Mucosa of stomach (tissue), 1 donor: Measurements from ENCODE around the gene EXD3.
"Not testable (repeated sequence)": the region's sequence is repeated elsewhere in the genome, so short reads cannot be mapped to it uniquely, and the experiment has no call there.

Source experiments
- H3K27me3 ChIP-seq: one replicate; pipeline ENCODE4 v1.7.0; 2013; ENCODE audit warnings: mild to moderate bottlenecking, low read length; ENCODE audit not compliant: control insufficient read depth, insufficient read depth
- H3K36me3 ChIP-seq: one replicate; pipeline ENCODE4 v1.7.0; 2013; ENCODE audit warnings: low read length; ENCODE audit not compliant: control insufficient read depth, insufficient read depth
- H3K4me1 ChIP-seq: one replicate; pipeline ENCODE4 v1.7.0; 2013; ENCODE audit warnings: mild to moderate bottlenecking, low read length; ENCODE audit not compliant: control insufficient read depth, insufficient read depth
- H3K4me3 ChIP-seq: one replicate; pipeline ENCODE4 v1.7.0; 2013; ENCODE audit warnings: low read length
- H3K9ac ChIP-seq: one replicate; pipeline ENCODE4 v1.7.0; 2013; ENCODE audit warnings: mild to moderate bottlenecking, low read length, moderate library complexity
- H3K9me3 ChIP-seq: one replicate; pipeline ENCODE4 v1.7.0; 2013; ENCODE audit warnings: mild to moderate bottlenecking, low read length, moderate library complexity; ENCODE audit not compliant: control insufficient read depth
- donor health status: Pancreatic carcinoma.

Gene EXD3

GRCh38 chr9:137268538-137269201 is 154.3 kb downstream of the EXD3 start:
- H3K9me3 ChIP-seq, result no peaks in the 10 kb centered on the region
- H3K4me3 ChIP-seq, result no peak overlapping the region
- H3K9ac ChIP-seq, result peak overlapping the region; percentile 7
- peaks cover 23% of the 10 kb centered on the region for H3K4me1 ChIP-seq
- no peaks in the 10 kb centered on the region for H3K27me3 ChIP-seq
- peaks cover 7% of the 10 kb centered on the region for H3K36me3 ChIP-seq

GRCh38 chr9:137267933-137268355 is 155.0 kb downstream of the EXD3 start:
- H3K4me1 ChIP-seq, result peaks cover 22% of the 10 kb centered on the region
- H3K9ac ChIP-seq, result no peak overlapping the region
- H3K27me3 ChIP-seq, result no peaks in the 10 kb centered on the region
- no peaks in the 10 kb centered on the region for H3K9me3 ChIP-seq
- peaks cover 10% of the 10 kb centered on the region for H3K36me3 ChIP-seq
- no peak overlapping the region for H3K4me3 ChIP-seq

- Histone ChIP-seq H3K4me3 (no peak overlapping the region), H3K4me1 (peaks cover 22% of the 10 kb centered on the region), H3K36me3 (peaks cover 5% of the 10 kb centered on the region), H3K9ac (no peak overlapping the region), H3K9me3 (no peaks in the 10 kb centered on the region), H3K27me3 (no peaks in the 10 kb centered on the region)
Measured at GRCh38 chr9:137266585-137267453, 156.1 kb downstream of the EXD3 start.

GRCh38 chr9:137266162-137266527 is 156.8 kb downstream of the EXD3 start:
- Histone ChIP-seq H3K9me3 (no peaks in the 10 kb centered on the region), H3K9ac (no peak overlapping the region), H3K4me3 (no peak overlapping the region), H3K4me1 (peaks cover 22% of the 10 kb centered on the region), H3K27me3 (no peaks in the 10 kb centered on the region), H3K36me3 (peaks cover 4% of the 10 kb centered on the region)

- no peak overlapping the region for H3K9ac ChIP-seq
Measured at GRCh38 chr9:137265496-137266161, 157.3 kb downstream of the EXD3 start.

GRCh38 chr9:137264067-137264466 is 158.9 kb downstream of the EXD3 start:
- peaks cover 13% of the 10 kb centered on the region for H3K4me1 ChIP-seq
- peaks cover 4% of the 10 kb centered on the region for H3K36me3 ChIP-seq
- H3K27me3 ChIP-seq, result no peaks in the 10 kb centered on the region
- H3K9ac ChIP-seq, result no peak overlapping the region
- H3K4me3 ChIP-seq, result no peak overlapping the region
- H3K9me3 ChIP-seq, result no peaks in the 10 kb centered on the region

More at GRCh38 chr9:137265496-137266161, 157.3 kb downstream of the EXD3 start:
- Histone ChIP-seq H3K27me3 (no peaks in the 10 kb centered on the region), H3K36me3 (peaks cover 4% of the 10 kb centered on the region), H3K4me1 (peaks cover 22% of the 10 kb centered on the region), H3K4me3 (no peak overlapping the region), H3K9me3 (no peaks in the 10 kb centered on the region)

- H3K4me1 ChIP-seq, result peaks cover 8% of the 10 kb centered on the region
- H3K9ac ChIP-seq, result no peak overlapping the region
- H3K36me3 ChIP-seq, result peaks cover 4% of the 10 kb centered on the region
- H3K27me3 ChIP-seq, result no peaks in the 10 kb centered on the region
- H3K4me3 ChIP-seq, result no peak overlapping the region
- H3K9me3 ChIP-seq, result no peaks in the 10 kb centered on the region
Measured at GRCh38 chr9:137263506-137263905, 159.5 kb downstream of the EXD3 start.

GRCh38 chr9:137262909-137263285 is 160.1 kb downstream of the EXD3 start:
- no peak overlapping the region for H3K4me3 ChIP-seq
- H3K27me3 ChIP-seq, result no peaks in the 10 kb centered on the region
- no peaks in the 10 kb centered on the region for H3K9me3 ChIP-seq
- no peak overlapping the region for H3K9ac ChIP-seq
- peaks cover 2% of the 10 kb centered on the region for H3K4me1 ChIP-seq
- H3K36me3 ChIP-seq, result peaks cover 4% of the 10 kb centered on the region

GRCh38 chr9:137262173-137262908 is 160.6 kb downstream of the EXD3 start:
- not testable (repeated sequence) for H3K9ac ChIP-seq, H3K36me3 ChIP-seq, H3K9me3 ChIP-seq, H3K27me3 ChIP-seq, H3K4me3 ChIP-seq, H3K4me1 ChIP-seq
